SK-N-SH (cell line): Measurements from ENCODE around the gene ERO1A. TPM values are rescaled to one million over a fixed set of nuclear protein-coding genes. Genes with fewer than 3 reads are reported as not detected.
"Not testable (repeated sequence)": the region's sequence is repeated elsewhere in the genome, so short reads cannot be mapped to it uniquely, and the experiment has no call there.

ENCODE experiments used
- CTCF ChIA-PET: fragments of 300-600, 350-600 bp; formaldehyde crosslinking; extraction: SDS; loops from one replicate; lab custom pipeline; 2021; lab: Yijun Ruan, JAX
- POLR2A ChIA-PET: fragments of 350-600 bp; sonication (Branson Sonifier 250); formaldehyde crosslinking; extraction: SDS; loops from one replicate; lab custom pipeline; 2020; ENCODE audit warnings: antibody characterized with exemption, inconsistent platforms; lab: Yijun Ruan, JAX
- DNase-seq: peaks from one replicate; pipeline ENCODE4 v3.0.0; 2012
- H2AFZ ChIP-seq: fragments of 200-600 bp; sonication (generic); 2 replicates; pipeline ENCODE4 v1.8.1; 2016; ENCODE audit warnings: antibody characterized with exemption, mild to moderate bottlenecking, low read depth
- H3F3A ChIP-seq: fragments of 200-600 bp; sonication (generic); replicated peaks from 2 replicates; pipeline ENCODE3; 2016; ENCODE audit warnings: antibody characterized with exemption, mild to moderate bottlenecking; ENCODE audit not compliant: insufficient read depth
- H3K27ac ChIP-seq, 2 experiments: fragments of 200-500 bp in 1 of 2; fragments of 200-600 bp in 1 of 2; sonication (Bioruptor generic) in 1 of 2; sonication (generic), shearing (Covaris generic) in 1 of 2; 2 replicates each; pipeline versions ENCODE4 v1.5.1 to v1.6.1; 2014 to 2016; ENCODE audit warnings: low read depth in 2 of 2, inconsistent platforms in 1 of 2, low read length in 1 of 2, mild to moderate bottlenecking in 1 of 2, mixed read lengths in 1 of 2
- H3K27me3 ChIP-seq: fragments of 200-600 bp; sonication (generic), shearing (Covaris generic); 2 replicates; pipeline ENCODE4 v1.6.1; 2016; ENCODE audit warnings: mixed run types; ENCODE audit not compliant: insufficient read depth
- H3K36me3 ChIP-seq, 2 experiments: fragments of 200-500 bp in 1 of 2; fragments of 200-600 bp in 1 of 2; sonication (Bioruptor generic) in 1 of 2; sonication (generic) in 1 of 2; replicated peaks in 1 of 2; 2 replicates each; pipeline versions ENCODE3 to v1.5.1; 2014 to 2016; ENCODE audit warnings: low read length in 1 of 2, mild to moderate bottlenecking in 1 of 2; ENCODE audit not compliant: insufficient read depth in 2 of 2, control insufficient read depth in 1 of 2
- H3K4me1 ChIP-seq, 2 experiments: fragments of 200-500 bp in 1 of 2; fragments of 200-600 bp in 1 of 2; sonication (Bioruptor generic) in 1 of 2; sonication (generic), shearing (Covaris generic) in 1 of 2; 2 replicates each; pipeline versions ENCODE4 v1.5.1 to v1.6.1; 2014 to 2016; ENCODE audit warnings: low read depth in 1 of 2, low read length in 1 of 2, mixed run types in 1 of 2; ENCODE audit not compliant: insufficient read depth in 2 of 2, control insufficient read depth in 1 of 2
- H3K4me2 ChIP-seq: fragments of 200-600 bp; sonication (generic), shearing (Covaris generic); 2 replicates; pipeline ENCODE4 v1.6.1; 2017; ENCODE audit warnings: mixed run types
- H3K4me3 ChIP-seq, 2 experiments: fragments of 200-500 bp in 1 of 2; fragments of 200-600 bp in 1 of 2; sonication (Bioruptor generic) in 1 of 2; sonication (generic), shearing (Covaris generic) in 1 of 2; 2 replicates each; pipeline versions ENCODE4 v1.5.1 to v1.8.1; 2014 to 2016; ENCODE audit warnings: low read depth in 2 of 2, inconsistent platforms in 1 of 2, low read length in 1 of 2, mild to moderate bottlenecking in 1 of 2, mixed read lengths in 1 of 2, moderate library complexity in 1 of 2
- H3K79me2 ChIP-seq: fragments of 200-600 bp; sonication (generic); 2 replicates; pipeline ENCODE4 v1.8.1; 2017; ENCODE audit warnings: mild to moderate bottlenecking; ENCODE audit not compliant: insufficient read depth
- H3K9ac ChIP-seq: fragments of 200-600 bp; sonication (generic); 2 replicates; pipeline ENCODE4 v1.6.1; 2017; ENCODE audit warnings: mixed run types
- H3K9me2 ChIP-seq: fragments of 200-600 bp; sonication (generic); 2 replicates; pipeline ENCODE4 v1.6.1; 2017; ENCODE audit warnings: mixed run types
- H3K9me3 ChIP-seq: fragments of 200-600 bp; sonication (generic); 2 replicates; pipeline ENCODE4 v1.6.1; 2017; ENCODE audit warnings: mixed run types, mild to moderate bottlenecking, moderate library complexity
- H4K20me1 ChIP-seq: fragments of 200-600 bp; sonication (generic); 2 replicates; pipeline ENCODE4 v1.6.1; 2017; ENCODE audit warnings: mild to moderate bottlenecking, mixed run types; ENCODE audit not compliant: insufficient read depth
- NRF1 ChIP-seq: IDR thresholded peaks from 2 replicates; pipeline ENCODE4 v1.6.1; 2012; ENCODE audit warnings: low read depth, mild to moderate bottlenecking, low read length
- RCOR1 ChIP-seq: fragments of 150-350 bp; IDR thresholded peaks from 2 replicates; pipeline ENCODE4 v1.6.1; 2017; ENCODE audit warnings: antibody characterized with exemption, low read length
- SMC3 ChIP-seq: IDR thresholded peaks from 2 replicates; pipeline ENCODE4 v1.6.1; 2012; ENCODE audit warnings: low read depth, low read length, improper control_type of control experiment
- TEAD4 ChIP-seq: IDR thresholded peaks from 2 replicates; pipeline ENCODE4 v1.4.0; 2012; ENCODE audit warnings: mild to moderate bottlenecking, borderline replicate concordance; ENCODE audit not compliant: insufficient read depth
- USF1 ChIP-seq: IDR thresholded peaks from 2 replicates; pipeline ENCODE4 v1.4.0; 2012; ENCODE audit warnings: low read depth, borderline replicate concordance
- WGBS: methylation state at CpG from one replicate; pipeline ENCODE4 v1.1.6; 2017; ENCODE audit warnings: low lambda C conversion rate; 5-methylcytosine and 5-hydroxymethylcytosine counted together
- polyA plus RNA-seq, 3 experiments: library from polyadenylated mRNA; depleted of rRNA; stranded (reverse); fragments of >200 nt; gene quantifications; 2 replicates each; pipeline ENCODE4 v1.2.3, GENCODE V29; 2012

ERO1A gene
- polyA plus RNA-seq, 1 of the 3 experiments (the other 2 are of a cell fraction): 19.3 TPM

- no peak for DNase-seq
- peaks cover 34 to 45% of the 10 kb centered on the region in 2 experiments for H3K36me3 ChIP-seq
- CTCF ChIA-PET: interaction anchor here (0.8 kb wide), 1 partner anchor 221 kb away, joined by 3 read pairs; the partner anchor contains the start of gene FERMT2
- POLR2A ChIA-PET: interaction anchor here (1.0 to 1.4 kb wide), 2 partner anchors 62 to 177 kb away, joined by 3 read pairs; partner anchors contain the start of genes GNPNAT1, GPR137C and TXNDC16
- 3% methylated on average over 8 of the region's 8 CpGs for WGBS
- H3F3A ChIP-seq: peaks cover 44% of the 10 kb centered on the region
- H3K4me2 ChIP-seq: peak overlapping the region; percentile 64; the same call in 1 of the 2 replicates
- no peaks in the 10 kb centered on the region for H4K20me1 ChIP-seq
- no peak for TF ChIP-seq SMC3
- TF ChIP-seq TEAD4: no peak
- TF ChIP-seq RCOR1: no peak
- 0 out of 2 replicates have a peak, but pooled peaks have one; percentile 9 for TF ChIP-seq USF1
- no peak for TF ChIP-seq NRF1
- H3K9ac ChIP-seq: peak overlapping the region; percentile 17; the same call in 1 of the 2 replicates
- H3K79me2 ChIP-seq: peaks cover 42% of the 10 kb centered on the region
- no peaks in the 10 kb centered on the region; a peak in 2 of 4 replicates for H3K4me1 ChIP-seq
- no peaks in the 10 kb centered on the region for H3K27me3 ChIP-seq
- H3K27ac ChIP-seq: peak overlapping the region; percentile 59 to 67; a peak in 2 of 4 replicates
- H2AFZ ChIP-seq: peak overlapping the region; percentile 86
- H3K9me2 ChIP-seq: no peaks in the 10 kb centered on the region
- H3K4me3 ChIP-seq: peak overlapping the region; percentile 31 to 91
- no peaks in the 10 kb centered on the region for H3K9me3 ChIP-seq
These were observed 34.2 kb upstream of the ERO1A start for GRCh38 chr14:52729585-52729924.

GRCh38 chr14:52729035-52729434 lies 33.7 kb upstream of the ERO1A start:
- not testable (repeated sequence) for H3K9me3 ChIP-seq, H3K9me2 ChIP-seq, H3K4me1 ChIP-seq, H3K4me2 ChIP-seq, H3K9ac ChIP-seq, DNase-seq, H3K27me3 ChIP-seq, H3K4me3 ChIP-seq, H4K20me1 ChIP-seq
- CTCF ChIA-PET: interaction anchor here (1.5 kb wide), 1 partner anchor 18 kb away, joined by 3 read pairs; no protein-coding TSS in a partner anchor
- POLR2A ChIA-PET: interaction anchor here (1.0 kb wide), 1 partner anchor 62 kb away, joined by 3 read pairs; the partner anchor contains the start of gene GNPNAT1
- 0 out of 2 replicates have a peak overlapping the region, but pooled peaks have one; percentile 86 for H2AFZ ChIP-seq
- peaks cover 47% of the 10 kb centered on the region for H3F3A ChIP-seq
- H3K27ac ChIP-seq: peak overlapping the region in 1 of 2 experiments; percentile 59; a peak in 1 of 4 replicates
- peaks cover 39 to 48% of the 10 kb centered on the region in 2 experiments for H3K36me3 ChIP-seq
- WGBS: 96% methylated on average over 15 of the region's 15 CpGs
- peaks cover 40% of the 10 kb centered on the region for H3K79me2 ChIP-seq

GRCh38 chr14:52727509-52727908 lies 32.2 kb upstream of the ERO1A start:
- H3K9ac ChIP-seq, POLR2A ChIA-PET: not testable (repeated sequence)
- 92% methylated on average over 2 of the region's 2 CpGs for WGBS

More at GRCh38 chr14:52727509-52727908, 32.2 kb upstream of the ERO1A start:
- peaks cover 28% of the 10 kb centered on the region for H3K79me2 ChIP-seq
- H3F3A ChIP-seq: peaks cover 53% of the 10 kb centered on the region
- H3K9me2 ChIP-seq, H3K27me3 ChIP-seq, H3K27ac ChIP-seq, H3K4me2 ChIP-seq, DNase-seq, H3K4me1 ChIP-seq, H3K9me3 ChIP-seq, H3K4me3 ChIP-seq, H2AFZ ChIP-seq, H4K20me1 ChIP-seq: not testable (repeated sequence)
- CTCF ChIA-PET: interaction anchor here (1.5 kb wide), 1 partner anchor 16 kb away, joined by 3 read pairs; no protein-coding TSS in a partner anchor
- H3K36me3 ChIP-seq: peaks cover 54 to 62% of the 10 kb centered on the region in 2 experiments
